HG02885 (cell line): ENCODE results near the gene CYP4F22.
"Not testable (repeated sequence)": the region's sequence is repeated elsewhere in the genome, so short reads cannot be mapped to it uniquely, and the experiment has no call there.

Experiments
- ATAC-seq: cut with Tn5 transposase; IDR thresholded peaks from one replicate; pipeline ENCODE4 v1.9.1; 2021; ENCODE audit warnings: mild to moderate bottlenecking; ENCODE audit not compliant: unreplicated experiment, poor library complexity

The CYP4F22 gene

DNA sequence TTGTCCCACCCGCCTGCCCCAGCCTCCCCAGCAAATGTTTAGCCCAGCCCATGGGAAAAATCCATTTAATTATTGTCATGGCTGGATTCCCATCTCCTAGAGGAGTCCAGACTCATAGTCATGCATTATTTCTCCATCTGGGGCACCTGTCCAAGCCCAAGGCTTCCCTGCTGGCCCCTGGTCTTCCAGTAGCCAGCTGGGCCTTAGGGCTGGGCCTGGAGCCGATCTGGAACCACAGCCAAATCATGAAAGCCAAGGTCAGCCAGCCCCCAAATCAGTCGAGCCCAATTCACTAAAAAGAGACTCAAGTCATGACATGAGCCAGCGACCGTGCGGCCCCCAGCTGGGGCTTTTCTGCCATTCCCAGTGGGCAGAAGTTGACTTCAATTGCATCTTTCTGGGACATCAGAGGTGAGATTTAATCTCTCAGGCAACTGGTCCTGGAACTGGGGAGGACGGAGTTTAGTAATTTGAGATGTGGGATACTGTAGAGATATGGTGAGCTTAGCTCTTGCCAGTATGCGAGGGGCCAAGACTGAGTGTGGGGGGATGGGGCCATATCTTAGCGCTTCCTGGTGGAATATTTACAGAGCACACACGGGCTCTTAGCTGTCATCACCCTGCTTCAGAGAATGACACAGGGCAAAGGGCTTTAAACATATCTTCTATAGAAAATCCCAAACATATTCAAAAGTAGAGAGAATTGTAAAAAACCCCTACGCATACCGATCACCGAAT lies 19.7 kb upstream of the CYP4F22 start:
- ATAC-seq: no peak

DNA sequence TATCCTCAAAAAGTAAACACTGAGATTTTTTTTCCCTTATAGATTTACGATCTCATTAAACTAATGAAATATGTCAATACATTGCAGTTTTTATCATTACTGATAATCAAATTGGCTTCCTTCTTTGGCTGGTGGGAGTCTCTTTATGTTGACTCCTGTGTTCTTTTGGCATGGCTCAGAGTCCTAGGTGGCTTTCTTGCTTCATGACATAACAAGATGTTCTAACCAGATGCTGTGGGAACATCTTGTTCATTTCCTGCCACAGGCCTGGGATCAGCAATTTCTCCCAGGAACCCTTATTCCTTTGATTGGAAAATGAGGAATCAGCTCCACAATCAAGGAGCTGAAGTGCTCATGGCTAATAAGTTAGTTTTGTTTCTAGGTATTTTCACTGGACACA lies 13.2 kb upstream of the CYP4F22 start:
- no peak for ATAC-seq

DNA sequence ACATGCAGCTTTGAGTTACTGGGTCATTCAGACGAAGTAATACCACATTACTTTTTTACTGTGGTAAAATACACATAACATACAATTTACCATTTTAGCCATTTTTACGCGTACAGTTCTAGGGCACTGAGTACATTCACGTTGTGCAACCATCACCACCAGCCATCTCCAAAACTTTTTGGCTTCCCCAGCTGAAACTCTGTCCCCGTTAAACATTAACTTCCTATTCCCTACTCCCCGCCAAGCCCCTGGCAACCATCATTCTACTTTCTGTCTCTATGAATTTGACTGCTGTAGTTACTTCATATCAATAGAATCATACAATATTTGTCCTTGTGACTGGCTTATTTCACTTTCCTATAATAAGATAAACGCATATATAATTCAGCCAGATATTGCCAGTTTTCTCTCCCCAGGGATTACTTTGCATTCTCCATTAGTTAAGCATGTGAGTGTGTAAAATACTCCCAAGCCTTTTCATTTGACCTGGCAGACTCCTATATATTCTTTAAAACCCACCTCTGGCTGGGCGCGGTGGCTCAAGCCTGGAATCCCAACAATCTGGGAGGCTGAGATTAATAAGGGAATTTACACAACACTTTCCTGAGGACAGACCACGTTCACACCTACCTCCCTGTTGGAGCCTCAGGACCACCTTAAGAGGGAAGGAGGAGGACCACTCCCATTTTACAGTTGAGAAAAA lies 10.0 kb upstream of the CYP4F22 start:
- no peak for ATAC-seq

DNA sequence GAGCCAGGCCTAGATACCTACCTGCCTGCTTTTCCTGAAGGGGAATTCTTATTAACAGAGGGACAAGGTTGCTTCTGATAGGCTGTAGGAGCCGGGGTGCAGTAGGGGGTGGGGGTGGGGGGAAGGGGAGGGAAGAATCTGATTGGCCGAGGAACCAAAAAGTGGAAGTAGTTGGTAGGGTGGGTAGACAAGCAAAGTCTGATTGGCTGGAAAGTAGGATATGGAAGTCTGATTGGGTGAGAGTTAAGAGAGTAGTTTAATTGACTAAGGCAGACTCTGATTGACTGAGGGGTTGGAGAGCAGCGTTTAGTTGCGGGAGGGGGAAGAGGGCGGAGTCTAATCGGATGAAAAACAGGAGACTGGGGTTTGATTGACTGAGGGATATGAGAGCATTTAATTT lies 9.4 kb upstream of the CYP4F22 start:
- ATAC-seq: no peak

DNA sequence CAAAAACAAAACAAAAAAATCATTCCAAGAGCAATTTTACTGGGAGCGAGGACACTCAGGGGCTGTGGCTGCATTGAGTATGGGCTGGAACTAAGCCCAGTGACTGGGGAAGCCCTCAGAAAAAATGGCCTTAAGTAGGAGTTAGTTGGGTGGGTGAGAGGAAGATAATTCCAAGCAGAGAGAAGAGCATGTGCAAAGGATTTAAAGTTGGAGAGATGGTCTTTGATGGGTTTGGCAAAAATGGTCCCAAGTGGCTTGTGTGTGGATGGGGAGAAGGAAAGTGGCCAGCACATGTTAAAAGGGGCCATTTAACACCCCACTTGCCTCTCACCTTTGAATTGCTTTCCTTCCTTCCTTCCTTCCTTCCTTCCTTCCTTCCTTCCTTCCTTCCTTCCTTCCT lies 6.7 kb upstream of the CYP4F22 start:
- ATAC-seq: no peak

DNA sequence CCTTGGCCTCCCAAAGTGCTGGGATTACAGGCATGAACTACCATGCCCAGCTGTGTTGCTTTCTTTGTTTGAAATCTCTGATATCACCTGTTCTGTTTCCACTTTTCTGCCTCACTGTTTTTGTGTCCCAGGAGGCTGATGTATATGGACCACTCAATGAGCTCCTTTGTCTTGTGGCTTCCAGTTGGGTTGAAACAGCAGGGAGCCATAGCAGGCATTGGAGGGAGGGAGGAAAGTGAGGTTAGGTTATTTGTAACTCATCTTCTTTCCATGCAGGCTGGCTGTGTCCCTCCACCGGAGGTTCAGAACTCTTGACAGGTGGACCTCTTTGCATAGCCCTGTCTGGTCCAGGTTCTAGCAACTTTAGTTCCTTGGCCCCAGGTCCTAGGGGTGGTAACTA lies 6.1 kb upstream of the CYP4F22 start:
- ATAC-seq: no peak

DNA sequence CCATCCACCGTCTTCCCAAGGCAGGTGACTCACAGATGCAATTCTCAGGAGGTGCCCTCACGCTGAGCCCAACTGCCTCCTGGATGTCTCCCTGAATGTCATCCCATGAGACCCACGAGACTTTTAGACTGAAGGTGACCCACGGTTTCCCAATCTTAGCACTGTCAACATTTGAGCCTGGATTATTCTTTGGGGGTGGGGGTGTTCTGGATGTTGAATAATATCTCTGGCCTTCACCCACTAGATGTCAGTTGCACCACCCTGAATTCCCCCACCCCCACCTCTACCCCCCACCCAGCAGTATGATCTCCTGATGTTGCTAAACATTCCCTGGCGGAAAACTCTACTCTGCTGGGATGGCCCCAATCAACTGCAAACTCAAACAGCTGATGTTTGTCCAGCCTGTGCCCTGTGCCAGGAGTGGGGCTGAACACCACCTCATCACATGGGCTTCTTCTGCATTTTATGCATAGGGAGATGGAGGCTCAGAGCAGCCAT lies 2.2 kb upstream of the CYP4F22 start:
- ATAC-seq: no peak

DNA sequence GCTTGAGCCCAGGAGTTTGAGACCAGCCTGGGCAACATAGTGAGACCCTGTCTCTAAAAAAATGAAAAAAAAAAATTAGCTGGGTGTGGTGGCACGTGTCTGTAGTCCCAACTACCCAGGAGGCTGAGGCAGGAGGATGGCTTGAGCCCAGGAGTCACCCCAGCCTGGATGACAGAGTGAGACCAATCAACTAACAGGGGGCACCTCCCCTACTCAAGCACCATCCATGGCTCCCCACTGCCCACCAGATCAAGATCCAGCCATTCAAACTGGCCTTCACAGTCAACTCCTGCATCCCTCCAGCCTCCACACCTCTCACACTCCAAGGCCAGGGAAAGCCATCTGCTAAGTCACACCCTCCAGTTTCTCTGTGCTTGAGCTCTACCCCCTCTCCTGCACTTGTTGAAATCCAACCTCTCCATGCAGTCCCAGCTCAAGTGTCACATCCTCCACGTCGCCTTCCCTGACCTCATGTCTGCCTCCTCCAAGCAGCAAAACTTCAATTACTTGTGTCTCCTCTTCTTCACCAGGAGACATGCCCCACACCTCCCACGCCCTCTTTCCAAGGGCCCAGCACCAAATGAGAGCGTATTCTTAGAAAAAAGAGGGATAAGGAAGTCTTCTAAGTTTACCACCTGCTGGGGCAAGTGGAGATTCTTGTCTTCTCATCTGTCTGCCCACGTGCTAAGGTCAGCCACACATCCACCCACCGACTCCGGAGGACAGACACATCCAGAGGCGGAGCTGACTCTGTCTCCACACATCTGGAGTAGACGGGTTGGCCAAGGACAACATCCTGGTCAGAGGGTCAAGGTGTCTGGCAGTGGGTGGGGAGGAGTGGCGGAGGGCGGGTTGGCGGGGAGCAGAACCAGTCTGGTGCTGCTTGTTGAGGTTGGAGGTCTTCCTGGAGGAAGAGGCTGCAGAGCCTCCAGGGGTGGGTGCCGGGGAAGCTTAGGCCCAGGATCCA lies 974 bp upstream of the CYP4F22 start:
- ATAC-seq: no peak

DNA sequence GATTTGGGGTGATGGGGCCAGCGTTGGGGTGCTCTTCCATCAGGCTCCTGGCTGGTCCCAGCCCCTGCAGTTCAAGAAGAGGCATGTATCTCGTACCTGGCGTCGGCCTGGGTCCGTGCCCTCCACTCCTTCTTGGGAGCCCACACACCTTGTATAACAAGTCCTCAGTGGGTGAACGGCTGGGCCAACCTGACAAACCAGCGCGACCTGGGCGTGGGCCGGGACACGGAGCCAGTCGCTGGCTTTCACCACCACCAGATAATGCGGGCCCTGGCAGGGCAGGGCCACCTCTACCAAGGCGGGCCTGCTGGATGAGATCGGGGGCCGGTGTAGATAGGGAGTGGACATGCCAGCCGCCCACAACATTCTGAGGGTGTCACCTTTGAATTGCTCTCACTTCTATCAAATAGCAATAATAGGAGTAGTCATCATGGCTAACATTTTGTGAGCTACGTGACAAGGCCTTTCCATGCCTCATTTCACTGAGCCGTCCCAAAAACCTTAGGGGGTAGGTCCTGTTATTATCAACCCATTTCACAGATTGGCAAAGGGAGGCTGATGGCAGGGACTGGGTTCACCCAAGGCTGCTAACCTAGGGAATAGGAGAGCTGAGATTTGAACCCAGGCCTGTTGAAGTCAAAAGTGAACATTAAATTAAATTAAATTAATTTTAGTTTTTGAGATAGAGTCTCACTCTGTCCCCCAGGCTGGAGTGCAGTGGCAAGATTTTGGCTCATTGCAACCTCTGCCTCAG lies 3.5 kb downstream of the CYP4F22 start:
- ATAC-seq: no peak

DNA sequence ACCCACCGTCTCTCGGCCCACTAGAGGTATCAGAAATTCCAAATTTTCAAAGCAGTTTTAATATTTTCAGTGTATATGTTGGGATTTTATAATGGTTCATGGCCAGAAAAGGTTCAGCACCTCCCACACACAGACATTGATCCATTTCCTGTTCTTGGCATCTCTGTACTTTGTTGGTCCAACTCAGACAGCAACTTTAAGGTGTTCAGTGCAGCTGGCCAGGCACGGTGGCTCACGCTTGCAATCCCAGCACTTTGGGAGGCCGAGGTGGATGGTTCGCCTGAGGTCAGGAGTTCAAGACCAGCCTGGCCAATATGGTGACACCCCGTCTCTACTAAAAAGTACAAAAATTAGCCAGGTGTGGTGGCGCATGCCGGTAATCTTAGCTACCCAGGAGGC lies 6.9 kb downstream of the CYP4F22 start:
- not testable (repeated sequence) for ATAC-seq

DNA sequence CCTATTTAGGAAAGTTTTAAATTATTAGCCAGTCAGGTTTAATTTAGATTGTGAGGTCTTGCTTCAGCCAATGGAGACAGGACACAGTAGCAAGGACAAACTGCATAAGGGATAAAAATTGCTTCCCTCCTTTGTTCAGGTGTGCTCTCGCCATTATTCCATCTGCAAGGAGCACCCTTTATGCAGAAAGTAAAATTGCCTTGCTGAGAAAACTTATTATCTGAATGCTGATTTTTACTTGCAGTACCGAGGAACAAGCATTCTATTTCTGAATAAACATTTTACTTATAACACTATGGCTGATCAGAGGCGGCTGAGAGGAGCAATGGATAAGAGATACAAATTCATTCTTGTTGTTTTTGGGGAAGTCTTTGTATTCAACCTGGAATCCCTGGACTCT lies 8.0 kb downstream of the CYP4F22 start:
- ATAC-seq: no peak

DNA sequence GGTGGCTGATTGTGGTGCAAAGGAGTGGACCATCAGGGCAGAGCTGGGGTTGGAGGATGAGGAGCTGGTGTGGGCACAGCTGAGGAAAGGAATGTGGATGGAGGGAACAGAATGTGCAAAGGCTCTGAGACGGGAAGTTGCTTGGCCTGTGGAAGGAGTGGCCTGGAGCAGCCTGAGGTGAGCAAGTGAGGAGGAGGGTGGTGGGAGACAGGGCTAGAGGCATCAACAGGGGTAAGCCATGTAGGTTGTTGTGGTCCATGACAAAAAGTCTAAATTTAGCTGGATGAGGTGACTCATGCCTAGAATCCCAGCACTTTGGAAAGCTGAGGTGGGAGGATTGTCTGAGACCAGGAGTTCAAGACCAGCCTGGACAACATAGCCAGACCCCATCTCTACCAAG lies 9.5 kb downstream of the CYP4F22 start:
- ATAC-seq: no peak

DNA sequence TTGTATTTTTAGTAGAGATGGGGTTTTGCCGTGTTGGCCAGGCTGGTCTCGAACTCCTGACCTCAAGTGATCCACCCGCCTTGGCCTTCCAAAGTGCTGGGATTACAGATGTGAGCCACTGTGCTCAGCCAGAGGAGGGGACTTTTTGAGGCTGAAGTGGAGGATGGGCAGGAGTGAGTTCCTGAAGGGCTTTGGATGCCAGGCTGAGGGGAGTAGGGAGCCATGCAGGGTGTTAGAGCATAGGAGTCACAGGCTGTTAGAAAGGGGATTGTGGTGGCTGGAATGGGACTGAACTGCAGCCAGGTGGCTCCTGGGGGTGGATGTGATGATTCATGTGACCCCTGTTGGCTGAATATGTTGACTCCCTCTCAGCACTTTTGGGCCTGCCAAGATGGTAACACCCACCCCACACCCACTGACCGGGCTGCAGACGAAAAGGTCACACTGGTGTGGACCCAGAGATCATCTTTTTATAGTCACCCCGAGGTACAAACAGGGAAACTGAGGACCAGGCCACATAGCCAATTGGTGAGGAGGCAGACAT lies 11.2 kb downstream of the CYP4F22 start:
- ATAC-seq: no peak

DNA sequence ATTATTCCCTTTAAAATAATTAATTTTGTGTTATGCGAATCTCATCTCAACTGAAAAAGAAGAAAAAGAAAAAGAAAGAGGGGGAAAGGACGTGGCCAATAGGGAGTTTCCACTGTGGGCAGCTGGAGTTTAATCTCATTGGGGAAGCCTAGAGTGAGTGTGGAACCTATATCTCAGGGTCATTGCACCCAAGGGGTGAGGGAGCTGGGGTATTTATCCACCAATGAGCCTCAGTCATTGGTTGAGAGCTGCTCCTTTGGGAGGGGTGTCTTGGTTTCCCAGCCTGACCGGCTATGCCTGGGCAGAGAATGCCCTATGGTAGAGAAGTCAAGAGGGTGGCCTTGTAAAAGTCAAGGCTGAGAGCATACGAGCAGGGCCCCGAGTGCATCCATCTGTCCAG lies 16.5 kb downstream of the CYP4F22 start:
- no peak for ATAC-seq

DNA sequence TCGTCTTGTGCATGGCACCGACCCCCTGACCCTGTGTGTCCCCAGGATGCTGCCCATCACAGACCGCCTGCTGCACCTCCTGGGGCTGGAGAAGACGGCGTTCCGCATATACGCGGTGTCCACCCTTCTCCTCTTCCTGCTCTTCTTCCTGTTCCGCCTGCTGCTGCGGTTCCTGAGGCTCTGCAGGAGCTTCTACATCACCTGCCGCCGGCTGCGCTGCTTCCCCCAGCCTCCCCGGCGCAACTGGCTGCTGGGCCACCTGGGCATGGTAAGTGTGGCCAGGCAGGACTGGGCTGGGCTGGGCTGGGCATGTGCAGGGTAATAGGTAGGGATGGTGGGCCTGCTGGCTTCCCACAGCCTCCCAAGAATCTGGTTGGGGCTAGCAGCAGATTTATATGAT lies 17.0 kb downstream of the CYP4F22 start:
- ATAC-seq: no peak

DNA sequence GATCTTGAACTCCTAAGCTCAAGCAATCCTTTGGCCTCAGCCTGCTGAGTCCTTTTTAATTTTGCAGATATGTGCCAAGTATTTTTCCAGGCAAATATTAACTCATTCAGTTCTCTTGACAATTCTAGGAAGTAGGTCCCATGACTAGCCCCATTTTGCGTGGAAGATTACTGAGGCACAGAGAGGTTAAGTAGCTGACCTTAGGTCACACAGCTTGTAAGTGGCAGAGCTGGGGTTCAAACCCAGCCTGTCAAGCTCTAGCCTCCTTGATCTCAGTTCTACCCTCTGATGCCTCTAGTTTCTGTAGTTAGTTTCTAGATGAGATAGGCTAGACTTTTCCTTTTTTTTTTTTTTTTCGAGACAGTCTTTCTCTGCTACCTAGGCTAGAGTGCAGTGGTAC lies 18.1 kb downstream of the CYP4F22 start:
- ATAC-seq: no peak

DNA sequence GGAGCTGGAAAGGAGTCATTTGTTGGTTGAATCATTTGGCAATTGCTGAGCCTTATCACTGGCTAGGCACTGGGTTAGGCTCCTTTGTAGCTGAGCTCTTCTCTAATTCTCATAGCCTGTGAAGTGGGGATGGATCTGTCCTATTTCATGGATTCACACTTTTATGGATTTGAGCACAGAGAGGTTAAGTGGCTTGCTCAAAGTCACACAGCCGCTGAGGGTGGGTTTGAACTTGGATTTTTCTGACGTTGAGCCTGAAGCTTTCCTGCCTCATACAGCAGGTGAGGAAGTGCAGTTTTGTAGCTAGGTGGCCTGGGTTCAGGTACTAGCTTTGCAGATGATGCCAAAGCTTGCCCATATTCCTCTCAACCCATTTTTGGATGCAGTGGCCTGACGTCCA lies 19.4 kb downstream of the CYP4F22 start:
- ATAC-seq: no peak

DNA sequence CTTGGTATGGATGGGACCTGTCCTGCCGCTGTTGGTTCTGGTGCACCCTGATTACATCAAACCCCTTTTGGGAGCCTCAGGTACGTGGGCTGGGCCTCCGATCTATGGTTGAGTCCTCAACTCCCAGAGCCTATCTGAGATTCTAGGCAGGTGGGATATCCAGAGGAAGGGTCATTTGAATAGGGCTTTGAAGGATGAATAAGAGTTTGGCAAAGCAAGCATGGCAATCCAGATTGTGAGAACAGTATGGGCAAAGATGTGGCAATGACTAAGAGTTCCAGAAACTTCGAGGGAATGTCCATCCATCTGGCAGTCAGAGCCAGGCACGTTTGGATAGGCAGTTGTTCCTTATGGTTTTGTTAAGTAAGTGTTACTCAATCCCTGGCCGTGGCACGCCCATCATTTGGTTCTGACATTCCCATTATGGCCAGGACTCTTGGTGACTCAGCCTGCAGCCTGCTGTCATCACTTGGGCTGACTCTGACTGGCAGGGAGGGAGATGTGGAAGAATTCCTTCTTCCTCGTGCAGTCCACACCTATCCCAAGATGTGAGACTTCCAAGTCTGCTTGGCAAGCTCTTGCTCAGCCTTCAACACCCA lies 21.5 kb downstream of the CYP4F22 start:
- no peak for ATAC-seq

DNA sequence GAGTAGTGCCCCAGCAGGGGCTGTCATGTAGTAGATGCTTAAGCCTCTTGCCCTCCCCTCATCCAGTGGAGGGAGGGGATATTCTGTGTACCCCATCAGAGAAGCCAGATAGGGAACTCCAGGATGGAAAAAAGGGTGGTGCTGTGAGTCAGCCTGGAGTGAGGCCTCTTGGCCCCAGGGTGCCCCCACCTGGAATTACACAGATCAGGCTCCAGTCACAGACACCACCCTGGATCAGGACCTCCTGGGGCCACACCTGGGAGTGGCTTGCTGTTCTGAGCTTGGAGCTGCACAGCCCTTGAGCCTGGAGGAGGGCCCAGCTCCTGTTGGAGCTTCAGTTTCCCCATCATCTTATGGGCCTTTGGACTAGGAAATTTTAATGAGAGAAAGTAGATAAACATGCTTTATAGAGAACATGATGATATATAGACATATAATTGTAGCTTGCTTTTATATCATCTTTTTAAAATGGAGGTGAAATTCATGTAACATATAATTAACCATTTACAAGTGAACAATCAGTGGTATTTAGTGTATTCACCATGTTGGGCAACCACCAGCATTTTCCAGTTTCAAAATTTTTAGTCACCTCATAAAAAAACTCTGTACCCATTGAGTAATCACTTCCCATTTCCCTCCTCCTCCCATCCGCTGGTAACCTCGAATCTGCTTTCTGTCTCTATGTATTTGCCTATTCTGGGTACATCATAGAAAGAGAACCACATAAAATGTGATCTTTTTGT lies 24.6 kb downstream of the CYP4F22 start:
- ATAC-seq: no peak
